ENCODE results near the gene TMPRSS2.
"Not testable (repeated sequence)": the region's sequence is repeated elsewhere in the genome, so short reads cannot be mapped to it uniquely, and the experiment has no call there.

- TF ChIP-seq CTCF, EZH2 (IDR thresholded peaks at IDR 0.05): not testable (repeated sequence)
These were observed 84.7 kb downstream of the TMPRSS2 start for GRCh38 chr21:41423305-41423636.
